ENCODE measurements around the gene HNRNPDL. TPM values are rescaled to one million over a fixed set of nuclear protein-coding genes. Genes with fewer than 3 reads are reported as not detected.

HNRNPDL gene
- total RNA-seq, 2 donors from 2014 or later: 95.5 to 137 TPM

- no peak for DNase-seq
- intact Hi-C loops (cut with DNase I): no loop called here
- TF ChIP-seq CTCF (IDR thresholded peaks at IDR 0.05): no peak
These were observed 8.8 kb upstream of the HNRNPDL start for GRCh38 chr4:82439088-82439487.

GRCh38 chr4:82437285-82438005 lies 7.2 kb upstream of the HNRNPDL start:
- DNase-seq: no peak
- Histone ChIP-seq H3K4me1 (peaks cover under 1% of the 10 kb centered on the region), H3K9ac (ENCODE audit: low read depth in 2 of 2, low read length in 2 of 2) (no peak overlapping the region), H3K36me3 (no peaks in the 10 kb centered on the region), H3K4me3 (no peak overlapping the region), H3K27me3 (no peaks in the 10 kb centered on the region), H3K9me3 (no peaks in the 10 kb centered on the region), H3K27ac (no peak overlapping the region)
- intact Hi-C loops (cut with DNase I): no loop called here
- TF ChIP-seq CTCF (IDR thresholded peaks at IDR 0.05): no peak

More at GRCh38 chr4:82439088-82439487, 8.8 kb upstream of the HNRNPDL start:
- no peak overlapping the region for H3K9ac ChIP-seq (ENCODE audit: low read depth in 2 of 2, low read length in 2 of 2)
- H3K9me3 ChIP-seq: no peaks in the 10 kb centered on the region
- no peaks in the 10 kb centered on the region for H3K36me3 ChIP-seq
- no peak overlapping the region for H3K27ac ChIP-seq
- no peaks in the 10 kb centered on the region for H3K4me1 ChIP-seq
- no peaks in the 10 kb centered on the region for H3K27me3 ChIP-seq
- H3K4me3 ChIP-seq: no peak overlapping the region

- H3K9me3 ChIP-seq: no peaks in the 10 kb centered on the region
- TF ChIP-seq CTCF (IDR thresholded peaks at IDR 0.05): no peak
- no peaks in the 10 kb centered on the region for H3K36me3 ChIP-seq
- H3K4me3 ChIP-seq: no peak overlapping the region
- no peaks in the 10 kb centered on the region for H3K27me3 ChIP-seq
- no peak overlapping the region for H3K27ac ChIP-seq
- H3K9ac ChIP-seq (ENCODE audit: low read depth in 2 of 2, low read length in 2 of 2): no peak overlapping the region
- DNase-seq: no peak
- intact Hi-C loops (cut with DNase I): no loop called here
- peaks cover 7% of the 10 kb centered on the region for H3K4me1 ChIP-seq
These were observed 6.5 kb upstream of the HNRNPDL start for GRCh38 chr4:82436780-82437179.

- H3K4me1 ChIP-seq: peaks cover 12% of the 10 kb centered on the region
- H3K9ac ChIP-seq (ENCODE audit: low read depth in 2 of 2, low read length in 2 of 2): no peak overlapping the region
- H3K9me3 ChIP-seq: no peaks in the 10 kb centered on the region
- no peaks in the 10 kb centered on the region for H3K27me3 ChIP-seq
- DNase-seq: no peak
- H3K36me3 ChIP-seq: no peaks in the 10 kb centered on the region
- TF ChIP-seq CTCF (IDR thresholded peaks at IDR 0.05): no peak
- intact Hi-C loops (cut with DNase I): no loop called here
- H3K27ac ChIP-seq: no peak overlapping the region
- H3K4me3 ChIP-seq: no peak overlapping the region
These were observed 5.9 kb upstream of the HNRNPDL start for GRCh38 chr4:82436130-82436529.

- no peak overlapping the region for H3K4me3 ChIP-seq
- no peaks in the 10 kb centered on the region for H3K27me3 ChIP-seq
- no peaks in the 10 kb centered on the region for H3K9me3 ChIP-seq
- no peak overlapping the region for H3K27ac ChIP-seq
- intact Hi-C loops (cut with DNase I): no loop called here
- DNase-seq: no peak
- no peak overlapping the region for H3K9ac ChIP-seq (ENCODE audit: low read depth in 2 of 2, low read length in 2 of 2)
- TF ChIP-seq CTCF (IDR thresholded peaks at IDR 0.05): no peak
- no peaks in the 10 kb centered on the region for H3K36me3 ChIP-seq
- H3K4me1 ChIP-seq: peaks cover 12% of the 10 kb centered on the region
These were observed 4.7 kb upstream of the HNRNPDL start for GRCh38 chr4:82434949-82435348.
